ENCODE results near the gene KIDINS220.

- TF ChIP-seq CTCF (conservative IDR thresholded peaks at IDR 0.05 in 1 of 2, IDR thresholded peaks at IDR 0.05 in 1 of 2; ENCODE audit: low read depth in 1 of 2, low read length in 2 of 2): no peak
- TF ChIP-seq EZH2 (IDR thresholded peaks at IDR 0.05; ENCODE audit: low read length, missing control alignments): no peak
These were observed 154.4 kb downstream of the KIDINS220 start for GRCh38 chr2:8682719-8683667.
